BLaER1 (cell line): ENCODE measurements around the gene ASPHD1.
"Not testable (repeated sequence)": the region's sequence is repeated elsewhere in the genome, so short reads cannot be mapped to it uniquely, and the experiment has no call there.

Source experiments
- H3K27ac ChIP-seq: shearing (Covaris generic); formaldehyde crosslinking; 2 replicates; pipeline ENCODE4 v1.8.1; 2022
- H3K27me3 ChIP-seq: shearing (Covaris generic); formaldehyde crosslinking; 2 replicates; pipeline ENCODE4 v1.8.1; 2022
- H3K36me3 ChIP-seq: shearing (Covaris generic); formaldehyde crosslinking; 2 replicates; pipeline ENCODE4 v1.8.1; 2022
- H3K4me1 ChIP-seq: shearing (Covaris generic); formaldehyde crosslinking; 2 replicates; pipeline ENCODE4 v1.8.1; 2022
- H3K4me2 ChIP-seq: shearing (Covaris generic); formaldehyde crosslinking; 2 replicates; pipeline ENCODE4 v1.8.1; 2022
- H3K4me3 ChIP-seq: shearing (Covaris generic); formaldehyde crosslinking; 2 replicates; pipeline ENCODE4 v1.8.1; 2022
- H3K9ac ChIP-seq: shearing (Covaris generic); formaldehyde crosslinking; 2 replicates; pipeline ENCODE4 v1.8.1; 2022
- H3K9me3 ChIP-seq: shearing (Covaris generic); formaldehyde crosslinking; 2 replicates; pipeline ENCODE4 v1.8.1; 2022
- H4K20me1 ChIP-seq: shearing (Covaris generic); formaldehyde crosslinking; 2 replicates; pipeline ENCODE4 v1.8.1; 2022
- Cebpa-rat ChIP-seq: shearing (Covaris generic); IDR thresholded peaks from 2 replicates; pipeline ENCODE4 v1.8.1; 2022

The ASPHD1 gene

GRCh38 chr16:29927070-29927905 is 27.0 kb downstream of the ASPHD1 start:
- H3K9me3 ChIP-seq = no peaks in the 10 kb centered on the region
- peak overlapping the region; percentile 86; the same call in 1 of the 2 replicates for H3K9ac ChIP-seq
- 0 out of 2 replicates have a peak, but pooled peaks have one; percentile 41 for TF ChIP-seq Cebpa-rat
- H3K4me2 ChIP-seq = peak overlapping the region; percentile 98
- peaks cover 34% of the 10 kb centered on the region for H3K4me1 ChIP-seq
- H3K4me3 ChIP-seq = peak overlapping the region; percentile 99
- no peaks in the 10 kb centered on the region for H3K27me3 ChIP-seq
- H3K36me3 ChIP-seq = peaks cover 14% of the 10 kb centered on the region
- peak overlapping the region; percentile 90; the same call in 1 of the 2 replicates for H3K27ac ChIP-seq
- H4K20me1 ChIP-seq = peaks cover 26% of the 10 kb centered on the region

GRCh38 chr16:29931750-29932149 is 31.5 kb downstream of the ASPHD1 start:
- peaks cover 24% of the 10 kb centered on the region for H3K4me1 ChIP-seq
- not testable (repeated sequence) for H3K9ac ChIP-seq, H3K27me3 ChIP-seq, H3K27ac ChIP-seq, H3K36me3 ChIP-seq, H3K4me3 ChIP-seq, H3K4me2 ChIP-seq, H3K9me3 ChIP-seq, H4K20me1 ChIP-seq

GRCh38 chr16:29940656-29941055 is 40.4 kb downstream of the ASPHD1 start:
- TF ChIP-seq Cebpa-rat = no peak
- Histone ChIP-seq H3K9me3 (no peaks in the 10 kb centered on the region), H3K36me3 (no peaks in the 10 kb centered on the region), H3K9ac (no peak overlapping the region), H3K4me3 (no peak overlapping the region), H3K27ac (no peak overlapping the region), H3K27me3 (no peaks in the 10 kb centered on the region), H3K4me1 (0 out of 2 replicates have a peak, but pooled peaks cover 12% of the 10 kb centered on the region), H4K20me1 (no peaks in the 10 kb centered on the region), H3K4me2 (no peak overlapping the region)

GRCh38 chr16:29943846-29944799 is 43.8 kb downstream of the ASPHD1 start:
- Histone ChIP-seq H3K27ac (no peak overlapping the region), H3K9me3 (peaks cover 4% of the 10 kb centered on the region; the same call in 1 of the 2 replicates), H3K36me3 (no peaks in the 10 kb centered on the region), H4K20me1 (no peaks in the 10 kb centered on the region), H3K27me3 (no peaks in the 10 kb centered on the region), H3K4me3 (no peak overlapping the region), H3K4me2 (no peak overlapping the region), H3K4me1 (0 out of 2 replicates have a peak, but pooled peaks cover 12% of the 10 kb centered on the region), H3K9ac (no peak overlapping the region)
- TF ChIP-seq Cebpa-rat = no peak

GRCh38 chr16:29947897-29948296 is 47.6 kb downstream of the ASPHD1 start:
- H3K27me3 ChIP-seq = no peaks in the 10 kb centered on the region
- TF ChIP-seq Cebpa-rat = no peak
- H3K9me3 ChIP-seq = peaks cover 21% of the 10 kb centered on the region
- H3K4me1 ChIP-seq = 0 out of 2 replicates have a peak, but pooled peaks cover 10% of the 10 kb centered on the region
- no peak overlapping the region for H3K4me2 ChIP-seq
- no peak overlapping the region for H3K4me3 ChIP-seq
- no peak overlapping the region for H3K27ac ChIP-seq
- no peak overlapping the region for H3K9ac ChIP-seq
- H3K36me3 ChIP-seq = no peaks in the 10 kb centered on the region
- no peaks in the 10 kb centered on the region for H4K20me1 ChIP-seq

GRCh38 chr16:29950806-29951461 is 50.6 kb downstream of the ASPHD1 start:
- Histone ChIP-seq H3K9me3 (peaks cover 21% of the 10 kb centered on the region), H3K27me3 (no peaks in the 10 kb centered on the region), H3K4me1 (no peaks in the 10 kb centered on the region), H4K20me1 (no peaks in the 10 kb centered on the region), H3K36me3 (no peaks in the 10 kb centered on the region), H3K4me2 (no peak overlapping the region), H3K27ac (no peak overlapping the region), H3K4me3 (no peak overlapping the region), H3K9ac (no peak overlapping the region)
- TF ChIP-seq Cebpa-rat = no peak

- H3K27ac ChIP-seq = no peak overlapping the region
- H3K36me3 ChIP-seq = no peaks in the 10 kb centered on the region
These were observed 51.5 kb downstream of the ASPHD1 start for GRCh38 chr16:29951625-29952365.

More at GRCh38 chr16:29951625-29952365, 51.5 kb downstream of the ASPHD1 start:
- Histone ChIP-seq H3K4me3 (no peak overlapping the region), H3K9ac (no peak overlapping the region), H3K9me3 (peaks cover 21% of the 10 kb centered on the region), H4K20me1 (no peaks in the 10 kb centered on the region), H3K4me1 (no peaks in the 10 kb centered on the region), H3K27me3 (no peaks in the 10 kb centered on the region), H3K4me2 (no peak overlapping the region)
- no peak for TF ChIP-seq Cebpa-rat
